Measurements from ENCODE around the gene GRM8.

GRCh38 chr7:126845331-126845730 lies 407.4 kb downstream of the GRM8 start:
- TF ChIP-seq, protein P1, sequence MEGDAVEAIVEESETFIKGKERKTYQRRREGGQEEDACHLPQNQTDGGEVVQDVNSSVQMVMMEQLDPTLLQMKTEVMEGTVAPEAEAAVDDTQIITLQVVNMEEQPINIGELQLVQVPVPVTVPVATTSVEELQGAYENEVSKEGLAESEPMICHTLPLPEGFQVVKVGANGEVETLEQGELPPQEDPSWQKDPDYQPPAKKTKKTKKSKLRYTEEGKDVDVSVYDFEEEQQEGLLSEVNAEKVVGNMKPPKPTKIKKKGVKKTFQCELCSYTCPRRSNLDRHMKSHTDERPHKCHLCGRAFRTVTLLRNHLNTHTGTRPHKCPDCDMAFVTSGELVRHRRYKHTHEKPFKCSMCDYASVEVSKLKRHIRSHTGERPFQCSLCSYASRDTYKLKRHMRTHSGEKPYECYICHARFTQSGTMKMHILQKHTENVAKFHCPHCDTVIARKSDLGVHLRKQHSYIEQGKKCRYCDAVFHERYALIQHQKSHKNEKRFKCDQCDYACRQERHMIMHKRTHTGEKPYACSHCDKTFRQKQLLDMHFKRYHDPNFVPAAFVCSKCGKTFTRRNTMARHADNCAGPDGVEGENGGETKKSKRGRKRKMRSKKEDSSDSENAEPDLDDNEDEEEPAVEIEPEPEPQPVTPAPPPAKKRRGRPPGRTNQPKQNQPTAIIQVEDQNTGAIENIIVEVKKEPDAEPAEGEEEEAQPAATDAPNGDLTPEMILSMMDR (IDR thresholded peaks at IDR 0.05; ENCODE audit: borderline replicate concordance, extremely low read depth, low read length, poor library complexity, severe bottlenecking) = no peak
- TF ChIP-seq EZH2 (IDR thresholded peaks at IDR 0.05; ENCODE audit: borderline replicate concordance, low read depth, low read length, severe bottlenecking) = no peak

All from DND-41 (cell line).